RWPE1 (cell line): Measurements from ENCODE around the gene CLEC2D.

Experiments used
- CTCF ChIA-PET: fragments of 350-600 bp; sonication (Branson Sonifier 250); formaldehyde crosslinking; extraction: SDS; loops from one replicate; lab custom pipeline; 2021; lab: Yijun Ruan, JAX
- POLR2A ChIA-PET: fragments of 400-600 bp; formaldehyde crosslinking; extraction: SDS; loops from one replicate; lab custom pipeline; 2020; ENCODE audit warnings: antibody characterized with exemption; ENCODE audit not compliant: low non-redundant PET; lab: Yijun Ruan, JAX
- DNase-seq: peaks from one replicate; pipeline ENCODE4 v3.0.0; 2012; ENCODE audit warnings: low spot score
- H3K27ac ChIP-seq: fragments of 450-650 bp; 2 replicates; pipeline ENCODE4 v1.5.1; 2017
- TF ChIP-seq, protein P1 (sequence below): fragments of 450-650 bp; conservative IDR thresholded peaks from 2 replicates; pipeline ENCODE4 v1.5.1; 2017; ENCODE audit warnings: low read depth, mild to moderate bottlenecking

Gene CLEC2D, protein sequence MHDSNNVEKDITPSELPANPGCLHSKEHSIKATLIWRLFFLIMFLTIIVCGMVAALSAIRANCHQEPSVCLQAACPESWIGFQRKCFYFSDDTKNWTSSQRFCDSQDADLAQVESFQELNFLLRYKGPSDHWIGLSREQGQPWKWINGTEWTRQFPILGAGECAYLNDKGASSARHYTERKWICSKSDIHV

DNA sequence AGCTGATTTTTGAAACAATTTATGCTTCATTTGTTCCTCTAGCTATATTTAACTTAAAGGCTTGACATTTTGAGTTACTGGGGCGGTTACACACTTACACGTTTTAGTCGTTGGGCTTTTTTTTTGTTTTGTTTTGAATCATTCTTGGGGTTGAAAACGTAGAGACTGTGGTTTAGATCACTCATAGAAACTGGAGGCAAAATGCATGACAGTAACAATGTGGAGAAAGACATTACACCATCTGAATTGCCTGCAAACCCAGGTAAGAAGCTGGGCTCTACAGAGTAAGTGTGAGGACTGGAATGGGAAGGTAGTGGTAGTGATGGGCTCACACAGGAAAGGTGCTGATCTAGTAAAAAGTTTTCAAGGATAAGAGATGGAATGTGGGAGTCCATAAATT is at the start of gene CLEC2D:
TSS of gene CLEC2D (plus strand) at position 180 of the 400 bp plus-strand sequence. CDS start at position 202, 22 bp downstream.
- no peak within 1 kb of the TSS for H3K27ac ChIP-seq
- TF ChIP-seq, protein P1, sequence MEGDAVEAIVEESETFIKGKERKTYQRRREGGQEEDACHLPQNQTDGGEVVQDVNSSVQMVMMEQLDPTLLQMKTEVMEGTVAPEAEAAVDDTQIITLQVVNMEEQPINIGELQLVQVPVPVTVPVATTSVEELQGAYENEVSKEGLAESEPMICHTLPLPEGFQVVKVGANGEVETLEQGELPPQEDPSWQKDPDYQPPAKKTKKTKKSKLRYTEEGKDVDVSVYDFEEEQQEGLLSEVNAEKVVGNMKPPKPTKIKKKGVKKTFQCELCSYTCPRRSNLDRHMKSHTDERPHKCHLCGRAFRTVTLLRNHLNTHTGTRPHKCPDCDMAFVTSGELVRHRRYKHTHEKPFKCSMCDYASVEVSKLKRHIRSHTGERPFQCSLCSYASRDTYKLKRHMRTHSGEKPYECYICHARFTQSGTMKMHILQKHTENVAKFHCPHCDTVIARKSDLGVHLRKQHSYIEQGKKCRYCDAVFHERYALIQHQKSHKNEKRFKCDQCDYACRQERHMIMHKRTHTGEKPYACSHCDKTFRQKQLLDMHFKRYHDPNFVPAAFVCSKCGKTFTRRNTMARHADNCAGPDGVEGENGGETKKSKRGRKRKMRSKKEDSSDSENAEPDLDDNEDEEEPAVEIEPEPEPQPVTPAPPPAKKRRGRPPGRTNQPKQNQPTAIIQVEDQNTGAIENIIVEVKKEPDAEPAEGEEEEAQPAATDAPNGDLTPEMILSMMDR = no peak
- DNase-seq = no peak
- POLR2A ChIA-PET = no interaction called here
- CTCF ChIA-PET = interaction anchor here (0.7 kb wide), 1 partner anchor 39 kb away, joined by 3 read pairs; no protein-coding TSS in a partner anchor

DNA sequence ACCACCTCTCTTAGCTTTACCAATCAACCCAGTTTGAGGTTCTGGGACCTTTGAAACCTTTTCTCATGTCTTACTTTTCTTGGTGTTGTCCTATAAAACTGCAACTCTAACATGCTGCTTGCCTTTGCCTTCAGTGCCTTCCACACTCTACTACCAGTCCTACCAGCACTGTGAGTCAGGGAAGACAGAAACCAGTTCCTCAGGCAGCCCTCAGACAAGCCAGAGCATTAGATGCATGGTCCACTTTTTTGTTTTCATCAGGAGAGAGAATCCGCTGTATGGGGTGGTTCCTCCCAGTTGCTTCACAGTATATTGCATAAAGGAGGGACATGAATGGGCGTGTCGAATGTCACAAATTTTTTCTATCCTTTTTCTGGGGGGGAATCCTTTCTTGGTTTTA is 44.5 kb upstream of the CLEC2D start:
- TF ChIP-seq, protein P1 = no peak
- DNase-seq = no peak
- no peak overlapping the region for H3K27ac ChIP-seq
- POLR2A ChIA-PET = no interaction called here
- CTCF ChIA-PET = no interaction called here

DNA sequence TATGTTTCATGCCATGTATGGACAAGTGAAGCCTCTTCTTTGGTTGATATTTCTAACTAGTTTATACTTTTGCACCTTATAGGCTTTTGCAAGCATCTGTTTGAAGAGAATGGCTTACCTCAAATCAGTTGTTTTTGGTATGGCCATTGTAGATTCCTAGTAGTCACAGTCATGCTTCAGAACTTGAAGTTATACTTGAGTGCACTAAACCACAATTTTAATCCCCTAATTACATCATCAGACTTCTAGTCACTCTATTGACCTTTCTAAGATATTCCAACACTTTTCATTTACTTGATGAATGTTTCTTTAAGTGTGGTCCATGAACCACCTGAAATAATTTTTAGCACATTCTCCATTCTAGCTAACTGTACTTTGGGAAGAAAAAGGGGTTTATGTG is 43.2 kb upstream of the CLEC2D start:
- H3K27ac ChIP-seq = no peak overlapping the region
- ChIA-PET CTCF (no interaction called here), POLR2A (no interaction called here)
- DNase-seq = no peak
- TF ChIP-seq, protein P1 = no peak

DNA sequence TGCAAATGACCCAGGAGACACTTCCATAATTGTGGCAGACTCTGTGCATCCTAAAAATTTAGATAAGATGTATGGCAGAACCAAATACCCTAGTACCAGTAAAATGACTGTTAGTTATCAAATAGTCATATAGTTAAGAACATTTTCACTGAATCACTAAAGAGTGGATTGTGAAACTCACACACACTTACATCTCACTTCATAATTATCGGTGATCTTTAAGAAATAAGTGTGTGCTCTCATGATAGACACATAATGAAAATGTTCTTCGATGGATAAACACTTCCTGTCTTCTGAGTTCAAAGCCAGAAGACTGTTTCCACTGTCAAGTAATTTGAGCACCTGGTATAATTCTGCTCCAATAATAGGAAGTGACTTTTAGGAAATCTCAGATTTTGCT is 42.7 kb upstream of the CLEC2D start:
- TF ChIP-seq, protein P1 = no peak
- no peak overlapping the region for H3K27ac ChIP-seq
- ChIA-PET POLR2A (no interaction called here), CTCF (no interaction called here)
- no peak for DNase-seq

DNA sequence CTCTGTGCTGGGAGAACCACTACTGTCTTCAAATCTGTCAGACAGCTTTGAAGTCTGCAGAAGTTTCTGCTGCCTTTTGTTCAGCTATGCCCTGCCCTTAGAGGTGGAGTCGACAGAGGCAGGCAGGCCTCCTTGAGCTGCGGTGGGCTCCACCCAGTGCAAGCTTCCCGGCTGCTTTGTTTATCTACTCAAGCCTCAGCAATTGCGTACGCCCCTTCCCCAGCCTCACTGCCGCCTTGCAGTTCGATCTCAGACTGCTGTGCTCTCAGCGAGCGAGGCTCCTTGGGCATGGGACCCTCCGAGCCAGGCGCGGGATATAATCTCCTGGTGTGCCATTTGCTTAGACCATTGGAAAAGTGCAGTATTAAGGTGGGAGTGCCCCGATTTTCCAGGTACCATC is 36.7 kb upstream of the CLEC2D start:
- no peak overlapping the region for H3K27ac ChIP-seq
- ChIA-PET CTCF (interaction anchor here (1.1 kb wide), 1 partner anchor 76 kb away, joined by 4 read pairs; no protein-coding TSS in a partner anchor), POLR2A (no interaction called here)

DNA sequence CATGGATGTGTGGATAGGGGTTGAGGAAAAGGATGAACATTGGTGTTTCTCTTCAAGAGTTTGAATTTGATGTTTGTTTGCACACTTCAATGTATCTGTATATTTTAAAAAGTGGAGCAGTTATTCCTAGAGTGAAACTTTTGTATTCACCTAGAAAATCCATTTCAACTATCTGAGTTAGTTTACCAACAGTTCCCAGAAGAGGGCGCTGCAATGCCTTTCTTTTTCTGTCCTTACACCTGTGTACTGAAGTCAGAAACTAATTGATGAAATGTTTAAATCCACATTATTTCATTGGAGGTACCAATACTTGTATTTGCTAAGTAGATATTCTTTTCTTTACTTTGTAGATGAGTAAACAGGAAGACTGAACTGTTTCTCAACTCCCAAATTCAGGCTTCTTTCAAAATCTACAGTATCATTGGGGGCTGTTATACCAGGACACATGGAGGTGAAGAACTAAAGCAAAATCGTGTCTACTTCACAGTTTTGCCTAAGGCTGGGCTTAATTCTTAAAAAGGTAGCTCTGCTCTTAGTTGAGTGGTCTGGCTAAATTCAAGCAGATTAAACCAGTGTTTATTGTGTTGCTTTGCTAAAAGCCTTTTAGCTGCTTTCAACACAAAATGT is 35.2 kb upstream of the CLEC2D start:
- no peak for DNase-seq
- TF ChIP-seq, protein P1 = peak; percentile 39
- ChIA-PET CTCF (interaction anchor here (0.7 to 1.0 kb wide), 3 partner anchors 13 to 400 kb away, joined by 3 read pairs; no protein-coding TSS in a partner anchor), POLR2A (no interaction called here)
- no peak overlapping the region for H3K27ac ChIP-seq

More for the DNA sequence above, 36.7 kb upstream of the CLEC2D start:
- no peak for DNase-seq
- TF ChIP-seq, protein P1 = no peak
